Measurements from ENCODE around the gene LGALS12.

Gene LGALS12

GRCh38 chr11:63488789-63489188, 17.1 kb upstream of the LGALS12 start:
- TF ChIP-seq CSDC2 (CRISPR knock-in tag; IDR thresholded peaks at IDR 0.05) (no peak), ZNF565 (CRISPR knock-in tag; conservative IDR thresholded peaks at IDR 0.05; ENCODE audit: low read depth) (no peak), ISL1 (CRISPR knock-in tag; IDR thresholded peaks at IDR 0.05) (no peak), TCF4 (CRISPR knock-in tag; IDR thresholded peaks at IDR 0.05; ENCODE audit: borderline replicate concordance) (no peak), TSHZ2 (CRISPR knock-in tag; IDR thresholded peaks at IDR 0.05) (no peak), ZNF70 (CRISPR knock-in tag; IDR thresholded peaks at IDR 0.05) (no peak), ARNTL (CRISPR knock-in tag; IDR thresholded peaks at IDR 0.05; ENCODE audit: borderline replicate concordance, low read depth) (no peak), RARB (CRISPR knock-in tag; IDR thresholded peaks at IDR 0.05) (no peak), ZC3H10 (CRISPR knock-in tag; IDR thresholded peaks at IDR 0.05) (no peak), TOX (CRISPR knock-in tag; IDR thresholded peaks at IDR 0.05; ENCODE audit: borderline replicate concordance) (no peak), BACH2 (CRISPR knock-in tag; IDR thresholded peaks at IDR 0.05; ENCODE audit: borderline replicate concordance) (no peak), GLIS3 (CRISPR knock-in tag; IDR thresholded peaks at IDR 0.05) (no peak), ZFP30 (CRISPR knock-in tag; IDR thresholded peaks at IDR 0.05) (no peak)
- TF ChIP-seq, protein P1, sequence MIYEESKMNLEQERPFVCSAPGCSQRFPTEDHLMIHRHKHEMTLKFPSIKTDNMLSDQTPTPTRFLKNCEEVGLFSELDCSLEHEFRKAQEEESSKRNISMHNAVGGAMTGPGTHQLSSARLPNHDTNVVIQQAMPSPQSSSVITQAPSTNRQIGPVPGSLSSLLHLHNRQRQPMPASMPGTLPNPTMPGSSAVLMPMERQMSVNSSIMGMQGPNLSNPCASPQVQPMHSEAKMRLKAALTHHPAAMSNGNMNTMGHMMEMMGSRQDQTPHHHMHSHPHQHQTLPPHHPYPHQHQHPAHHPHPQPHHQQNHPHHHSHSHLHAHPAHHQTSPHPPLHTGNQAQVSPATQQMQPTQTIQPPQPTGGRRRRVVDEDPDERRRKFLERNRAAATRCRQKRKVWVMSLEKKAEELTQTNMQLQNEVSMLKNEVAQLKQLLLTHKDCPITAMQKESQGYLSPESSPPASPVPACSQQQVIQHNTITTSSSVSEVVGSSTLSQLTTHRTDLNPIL (CRISPR knock-in tag; IDR thresholded peaks at IDR 0.05; ENCODE audit: low read depth): no peak
- ATAC-seq: no peak

GRCh38 chr11:63489879-63490278, 16.0 kb upstream of the LGALS12 start:
- TF ChIP-seq BACH2 (CRISPR knock-in tag; IDR thresholded peaks at IDR 0.05; ENCODE audit: borderline replicate concordance) (no peak), TCF4 (CRISPR knock-in tag; IDR thresholded peaks at IDR 0.05; ENCODE audit: borderline replicate concordance) (no peak), ZC3H10 (CRISPR knock-in tag; IDR thresholded peaks at IDR 0.05) (no peak), SNAI2 (CRISPR knock-in tag; IDR thresholded peaks at IDR 0.05) (no peak), OSR1 (CRISPR knock-in tag; IDR thresholded peaks at IDR 0.05) (no peak), RARB (CRISPR knock-in tag; IDR thresholded peaks at IDR 0.05) (no peak), ZFP3 (CRISPR knock-in tag; IDR thresholded peaks at IDR 0.05) (no peak), CSDC2 (CRISPR knock-in tag; IDR thresholded peaks at IDR 0.05) (no peak), TOX (CRISPR knock-in tag; IDR thresholded peaks at IDR 0.05; ENCODE audit: borderline replicate concordance) (no peak), ZNF70 (CRISPR knock-in tag; IDR thresholded peaks at IDR 0.05) (no peak), TSHZ2 (CRISPR knock-in tag; IDR thresholded peaks at IDR 0.05) (no peak), ZFP30 (CRISPR knock-in tag; IDR thresholded peaks at IDR 0.05) (no peak), PATZ1 (CRISPR knock-in tag; IDR thresholded peaks at IDR 0.05; ENCODE audit: borderline replicate concordance) (no peak), PPARA (CRISPR knock-in tag; IDR thresholded peaks at IDR 0.05; ENCODE audit: borderline replicate concordance) (no peak)
- TF ChIP-seq, protein P2, sequence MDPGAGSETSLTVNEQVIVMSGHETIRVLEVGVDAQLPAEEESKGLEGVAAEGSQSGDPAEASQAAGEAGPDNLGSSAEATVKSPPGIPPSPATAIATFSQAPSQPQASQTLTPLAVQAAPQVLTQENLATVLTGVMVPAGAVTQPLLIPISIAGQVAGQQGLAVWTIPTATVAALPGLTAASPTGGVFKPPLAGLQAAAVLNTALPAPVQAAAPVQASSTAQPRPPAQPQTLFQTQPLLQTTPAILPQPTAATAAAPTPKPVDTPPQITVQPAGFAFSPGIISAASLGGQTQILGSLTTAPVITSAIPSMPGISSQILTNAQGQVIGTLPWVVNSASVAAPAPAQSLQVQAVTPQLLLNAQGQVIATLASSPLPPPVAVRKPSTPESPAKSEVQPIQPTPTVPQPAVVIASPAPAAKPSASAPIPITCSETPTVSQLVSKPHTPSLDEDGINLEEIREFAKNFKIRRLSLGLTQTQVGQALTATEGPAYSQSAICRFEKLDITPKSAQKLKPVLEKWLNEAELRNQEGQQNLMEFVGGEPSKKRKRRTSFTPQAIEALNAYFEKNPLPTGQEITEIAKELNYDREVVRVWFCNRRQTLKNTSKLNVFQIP (CRISPR knock-in tag; IDR thresholded peaks at IDR 0.05; ENCODE audit: borderline replicate concordance, low read depth): no peak
- no peak for ATAC-seq

All from SK-N-SH treated with all-trans-retinoic acid at 6 μM for 48 hours (cell line).